K562 (cell line): ENCODE results near the gene LY6G5B. TPM values are rescaled to one million over a fixed set of nuclear protein-coding genes. Genes with fewer than 3 reads are reported as not detected.

ENCODE experiments used
- ASH1L ChIP-seq: fragments of 450-650 bp; IDR thresholded peaks from 2 replicates; pipeline ENCODE4 v1.6.1; 2018; ENCODE audit warnings: borderline replicate concordance, mild to moderate bottlenecking, low read depth; ENCODE audit not compliant: partially characterized antibody
- CBX2 ChIP-seq: fragments of 200-600 bp; sonication (generic); IDR thresholded peaks from one replicate; pipeline ENCODE4 v1.6.1; 2012; ENCODE audit warnings: mild to moderate bottlenecking, low read length, inconsistent platforms; ENCODE audit not compliant: insufficient read depth, poor library complexity, severe bottlenecking
- DACH1 ChIP-seq: fragments of 450-650 bp; IDR thresholded peaks from 2 replicates; pipeline ENCODE4 v1.6.1; 2018; ENCODE audit not compliant: partially characterized antibody
- FOSL1 ChIP-seq: fragments of 200-800 bp; sonication (Bioruptor generic); conservative IDR thresholded peaks from 2 replicates; pipeline ENCODE4 v1.6.1; 2016; ENCODE audit warnings: missing genetic modification characterization, missing compliant biosample characterization
- FOXK2 ChIP-seq, 2 experiments: fragments of 450-650 bp; IDR thresholded peaks in 1 of 2; conservative IDR thresholded peaks in 1 of 2; 2 replicates each; pipeline ENCODE4 v1.6.1; 2016; ENCODE audit warnings: low read depth in 2 of 2, mild to moderate bottlenecking in 1 of 2
- KHSRP ChIP-seq: fragments of 450-650 bp; IDR thresholded peaks from 2 replicates; pipeline ENCODE4 v1.6.1; 2017
- PTTG1 ChIP-seq: fragments of 450-650 bp; IDR thresholded peaks from 2 replicates; pipeline ENCODE4 v1.6.1; 2016; ENCODE audit warnings: low read depth, mild to moderate bottlenecking, missing genetic modification characterization, missing compliant biosample characterization
- RCOR1 ChIP-seq, 2 experiments: IDR thresholded peaks; 2 replicates each; pipeline ENCODE4 v1.6.1; 2012; ENCODE audit warnings: low read depth in 2 of 2, low read length in 2 of 2, borderline replicate concordance in 1 of 2, improper control_type of control experiment in 1 of 2
- SAP30 ChIP-seq: fragments of 200-600 bp; sonication (generic); IDR thresholded peaks from 2 replicates; pipeline ENCODE4 v1.6.1; 2012; ENCODE audit warnings: borderline replicate concordance, low read depth, mild to moderate bottlenecking, moderate library complexity, low read length, control low read depth, inconsistent platforms; ENCODE audit not compliant: insufficient read depth, poor library complexity, severe bottlenecking
- SMARCA5 ChIP-seq: fragments of 450-650 bp; IDR thresholded peaks from 2 replicates; pipeline ENCODE4 v1.6.1; 2016
- ZNF253 ChIP-seq: fragments of 250-450 bp; sonication (Bioruptor Pico); conservative IDR thresholded peaks from 2 replicates; pipeline ENCODE4 v1.6.1; 2021; ENCODE audit warnings: mild to moderate bottlenecking
- ZNF41 ChIP-seq: fragments of 250-450 bp; sonication (Bioruptor Pico); conservative IDR thresholded peaks from 2 replicates; pipeline ENCODE4 v1.4.0; 2020; ENCODE audit warnings: mild to moderate bottlenecking
- ZNF766 ChIP-seq: fragments of 200-800 bp; sonication (Bioruptor generic); conservative IDR thresholded peaks from 2 replicates; pipeline ENCODE4 v1.6.1; 2016; ENCODE audit warnings: missing genetic modification characterization, missing compliant biosample characterization
- ZNF785 ChIP-seq: fragments of 250-450 bp; sonication (Bioruptor Pico); IDR thresholded peaks from 2 replicates; pipeline ENCODE4 v1.4.0; 2020; ENCODE audit warnings: mild to moderate bottlenecking
- polyA plus RNA-seq, 8 experiments: library from polyadenylated mRNA; depleted of rRNA in 4 of 8; stranded (reverse) in 5 of 8; unstranded in 3 of 8; fragments of >200 nt; fragmentation: Nextera tagmentation in 2 of 8; fragmentation: Illumina TruSeq in 1 of 8; extraction: Ambion mirVana in 2 of 8; extraction: Trizol in 1 of 8; gene quantifications; 2 replicates each; pipeline versions ENCODE4 v1.2.1 to v1.2.3, GENCODE V29; 2011 to 2014; ENCODE audit warnings: inconsistent platforms in 1 of 8, missing spikeins in 1 of 8
- total RNA-seq, 7 experiments: library from RNA; depleted of rRNA in 6 of 7; stranded (reverse); fragments of >200 nt in 6 of 7; fragmentation: Illumina TruSeq in 2 of 7; extraction: Trizol in 2 of 7; gene quantifications; 2 replicates each; pipeline versions ENCODE4 v1.2.1 to v1.2.3, GENCODE V29; 2011 to 2021; ENCODE audit warnings: low replicate concordance in 1 of 7
- TF ChIP-seq, protein P1 (sequence below): IDR thresholded peaks from 3 replicates; pipeline ENCODE4 v1.6.1; 2011; ENCODE audit warnings: borderline replicate concordance, mild to moderate bottlenecking; ENCODE audit not compliant: insufficient read length, insufficient read depth
- TF ChIP-seq, protein P2 (sequence below): sonication (generic); formaldehyde crosslinking; IDR thresholded peaks from 2 replicates; pipeline ENCODE4 v1.8.0; 2022; ENCODE audit warnings: missing genetic modification reagents, mild to moderate bottlenecking, borderline replicate concordance
- TF ChIP-seq, protein P3 (sequence below): sonication (generic); formaldehyde crosslinking; IDR thresholded peaks from 2 replicates; pipeline ENCODE4 v1.8.0; 2022; ENCODE audit warnings: mild to moderate bottlenecking, missing genetic modification reagents, borderline replicate concordance
- TF ChIP-seq, protein P4 (sequence below): fragments of 450-650 bp; conservative IDR thresholded peaks from 2 replicates; pipeline ENCODE4 v1.6.1; 2016; ENCODE audit warnings: missing genetic modification characterization, low read depth, mild to moderate bottlenecking, control low read depth, missing compliant biosample characterization
- TF ChIP-seq, protein P5 (sequence below): sonication (generic); formaldehyde crosslinking; IDR thresholded peaks from 2 replicates; pipeline ENCODE4 v1.8.0; 2022; ENCODE audit warnings: mild to moderate bottlenecking, missing genetic modification reagents

Gene LY6G5B
- total and polyA plus RNA-seq, 9 of the 15 experiments (the other 6 are each of a cell fraction or from before 2014, with no cell fraction given) = 6.0 to 27.0 (median 7.5) TPM

DNA sequence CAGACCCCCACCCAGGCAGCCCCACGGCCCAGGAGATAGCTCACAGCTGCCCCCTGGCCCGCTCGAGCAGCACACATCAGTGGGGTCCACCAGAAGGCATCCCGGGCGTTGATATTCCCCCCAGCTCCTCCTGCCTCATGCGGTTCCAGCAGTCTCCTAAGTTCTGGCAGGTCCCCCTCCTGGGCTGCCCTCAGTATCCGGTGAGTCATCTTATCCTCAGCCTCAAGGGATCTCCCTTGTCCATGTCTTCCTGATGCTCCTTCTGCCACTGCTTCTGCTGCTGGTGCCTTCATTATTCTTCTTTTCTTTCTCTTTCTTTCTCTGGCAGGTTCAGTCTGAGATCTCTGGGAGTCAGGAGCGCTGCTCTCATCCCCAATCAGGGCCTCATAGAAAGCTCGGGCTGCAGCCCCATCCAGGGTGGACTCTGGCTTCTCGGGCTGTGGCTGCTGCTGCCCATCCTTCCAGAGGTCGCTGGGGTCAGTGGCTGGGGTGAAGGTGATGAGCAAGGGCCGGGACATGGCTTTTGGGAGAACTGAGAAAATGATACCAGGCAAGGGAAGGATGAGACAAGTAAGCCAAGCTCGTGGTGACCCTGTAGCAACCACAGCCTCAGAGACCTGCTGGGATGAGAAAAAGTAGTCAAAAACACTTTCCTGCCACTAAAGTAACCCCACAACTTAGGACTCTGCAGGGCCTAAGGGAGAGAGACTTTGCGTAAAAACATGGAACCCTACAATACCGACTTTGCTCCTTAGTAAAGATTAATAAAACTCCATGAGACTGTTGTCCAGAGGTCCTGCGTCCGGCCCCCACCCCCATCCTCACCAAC lies 5.6 kb upstream of the LY6G5B start (continued):
- TF ChIP-seq ASH1L = peak; percentile 53
- TF ChIP-seq, protein P1, sequence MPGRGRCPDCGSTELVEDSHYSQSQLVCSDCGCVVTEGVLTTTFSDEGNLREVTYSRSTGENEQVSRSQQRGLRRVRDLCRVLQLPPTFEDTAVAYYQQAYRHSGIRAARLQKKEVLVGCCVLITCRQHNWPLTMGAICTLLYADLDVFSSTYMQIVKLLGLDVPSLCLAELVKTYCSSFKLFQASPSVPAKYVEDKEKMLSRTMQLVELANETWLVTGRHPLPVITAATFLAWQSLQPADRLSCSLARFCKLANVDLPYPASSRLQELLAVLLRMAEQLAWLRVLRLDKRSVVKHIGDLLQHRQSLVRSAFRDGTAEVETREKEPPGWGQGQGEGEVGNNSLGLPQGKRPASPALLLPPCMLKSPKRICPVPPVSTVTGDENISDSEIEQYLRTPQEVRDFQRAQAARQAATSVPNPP = no peak
- no peak for TF ChIP-seq ZNF766 (CRISPR knock-in tag)
- TF ChIP-seq, protein P2, sequence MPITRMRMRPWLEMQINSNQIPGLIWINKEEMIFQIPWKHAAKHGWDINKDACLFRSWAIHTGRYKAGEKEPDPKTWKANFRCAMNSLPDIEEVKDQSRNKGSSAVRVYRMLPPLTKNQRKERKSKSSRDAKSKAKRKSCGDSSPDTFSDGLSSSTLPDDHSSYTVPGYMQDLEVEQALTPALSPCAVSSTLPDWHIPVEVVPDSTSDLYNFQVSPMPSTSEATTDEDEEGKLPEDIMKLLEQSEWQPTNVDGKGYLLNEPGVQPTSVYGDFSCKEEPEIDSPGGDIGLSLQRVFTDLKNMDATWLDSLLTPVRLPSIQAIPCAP (CRISPR knock-in tag) = no peak
- TF ChIP-seq, protein P3, sequence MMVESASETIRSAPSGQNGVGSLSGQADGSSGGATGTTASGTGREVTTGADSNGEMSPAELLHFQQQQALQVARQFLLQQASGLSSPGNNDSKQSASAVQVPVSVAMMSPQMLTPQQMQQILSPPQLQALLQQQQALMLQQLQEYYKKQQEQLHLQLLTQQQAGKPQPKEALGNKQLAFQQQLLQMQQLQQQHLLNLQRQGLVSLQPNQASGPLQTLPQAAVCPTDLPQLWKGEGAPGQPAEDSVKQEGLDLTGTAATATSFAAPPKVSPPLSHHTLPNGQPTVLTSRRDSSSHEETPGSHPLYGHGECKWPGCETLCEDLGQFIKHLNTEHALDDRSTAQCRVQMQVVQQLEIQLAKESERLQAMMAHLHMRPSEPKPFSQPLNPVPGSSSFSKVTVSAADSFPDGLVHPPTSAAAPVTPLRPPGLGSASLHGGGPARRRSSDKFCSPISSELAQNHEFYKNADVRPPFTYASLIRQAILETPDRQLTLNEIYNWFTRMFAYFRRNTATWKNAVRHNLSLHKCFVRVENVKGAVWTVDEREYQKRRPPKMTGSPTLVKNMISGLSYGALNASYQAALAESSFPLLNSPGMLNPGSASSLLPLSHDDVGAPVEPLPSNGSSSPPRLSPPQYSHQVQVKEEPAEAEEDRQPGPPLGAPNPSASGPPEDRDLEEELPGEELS (CRISPR knock-in tag) = no peak; the same call in 1 of the 2 replicates
- TF ChIP-seq ZNF785 = no peak
- no peak for TF ChIP-seq DACH1
- no peak for TF ChIP-seq FOSL1
- peak in 1 of 2 experiments; percentile 31; a peak in 1 of 4 replicates for TF ChIP-seq FOXK2 (conservative IDR thresholded peaks at IDR 0.05 in 1 of 2, IDR thresholded peaks at IDR 0.05 in 1 of 2; ENCODE audit: low read depth in 2 of 2)
- peak in 1 of 2 experiments; percentile 91; a peak in 1 of 4 replicates for TF ChIP-seq RCOR1 (IDR thresholded peaks at IDR 0.05; ENCODE audit: borderline replicate concordance in 1 of 2, low read depth in 2 of 2, low read length in 2 of 2)
- no peak for TF ChIP-seq ZNF41 (CRISPR knock-in tag)
- peak; percentile 74 for TF ChIP-seq SMARCA5
- TF ChIP-seq, protein P4, sequence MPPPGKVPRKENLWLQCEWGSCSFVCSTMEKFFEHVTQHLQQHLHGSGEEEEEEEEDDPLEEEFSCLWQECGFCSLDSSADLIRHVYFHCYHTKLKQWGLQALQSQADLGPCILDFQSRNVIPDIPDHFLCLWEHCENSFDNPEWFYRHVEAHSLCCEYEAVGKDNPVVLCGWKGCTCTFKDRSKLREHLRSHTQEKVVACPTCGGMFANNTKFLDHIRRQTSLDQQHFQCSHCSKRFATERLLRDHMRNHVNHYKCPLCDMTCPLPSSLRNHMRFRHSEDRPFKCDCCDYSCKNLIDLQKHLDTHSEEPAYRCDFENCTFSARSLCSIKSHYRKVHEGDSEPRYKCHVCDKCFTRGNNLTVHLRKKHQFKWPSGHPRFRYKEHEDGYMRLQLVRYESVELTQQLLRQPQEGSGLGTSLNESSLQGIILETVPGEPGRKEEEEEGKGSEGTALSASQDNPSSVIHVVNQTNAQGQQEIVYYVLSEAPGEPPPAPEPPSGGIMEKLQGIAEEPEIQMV = no peak
- no peak for TF ChIP-seq CBX2
- TF ChIP-seq, protein P5, sequence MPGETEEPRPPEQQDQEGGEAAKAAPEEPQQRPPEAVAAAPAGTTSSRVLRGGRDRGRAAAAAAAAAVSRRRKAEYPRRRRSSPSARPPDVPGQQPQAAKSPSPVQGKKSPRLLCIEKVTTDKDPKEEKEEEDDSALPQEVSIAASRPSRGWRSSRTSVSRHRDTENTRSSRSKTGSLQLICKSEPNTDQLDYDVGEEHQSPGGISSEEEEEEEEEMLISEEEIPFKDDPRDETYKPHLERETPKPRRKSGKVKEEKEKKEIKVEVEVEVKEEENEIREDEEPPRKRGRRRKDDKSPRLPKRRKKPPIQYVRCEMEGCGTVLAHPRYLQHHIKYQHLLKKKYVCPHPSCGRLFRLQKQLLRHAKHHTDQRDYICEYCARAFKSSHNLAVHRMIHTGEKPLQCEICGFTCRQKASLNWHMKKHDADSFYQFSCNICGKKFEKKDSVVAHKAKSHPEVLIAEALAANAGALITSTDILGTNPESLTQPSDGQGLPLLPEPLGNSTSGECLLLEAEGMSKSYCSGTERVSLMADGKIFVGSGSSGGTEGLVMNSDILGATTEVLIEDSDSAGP (CRISPR knock-in tag) = no peak
- no peak for TF ChIP-seq PTTG1
- TF ChIP-seq KHSRP = 0 out of 2 replicates have a peak, but pooled peaks have one; percentile 34
- no peak for TF ChIP-seq ZNF253 (CRISPR knock-in tag)
- TF ChIP-seq SAP30 = no peak
